HCEC 1CT (cell line): ENCODE measurements around the gene TUBGCP2.

Experiments used
- DNase-seq: peaks from one replicate; pipeline ENCODE4 v3.0.0-alpha.2; 2017

Gene TUBGCP2

GRCh38 chr10:133342942-133343341 is 34.3 kb upstream of the TUBGCP2 start:
- DNase-seq: no peak

GRCh38 chr10:133341983-133342382 is 33.3 kb upstream of the TUBGCP2 start:
- DNase-seq: no peak

- DNase-seq: no peak
These were observed 31.2 kb upstream of the TUBGCP2 start for GRCh38 chr10:133339708-133340380.

- DNase-seq: no peak
These were observed 29.7 kb upstream of the TUBGCP2 start for GRCh38 chr10:133338080-133339071.

GRCh38 chr10:133337370-133337725 is 28.7 kb upstream of the TUBGCP2 start:
- DNase-seq: no peak

- DNase-seq: no peak
These were observed 28.1 kb upstream of the TUBGCP2 start, which contains the start of gene CALY for GRCh38 chr10:133336577-133337369. TSS of gene CALY (minus strand) at chr10:133336896. CDS start at chr10:133328989, 7,907 bp downstream.

GRCh38 chr10:133336118-133336576 is 27.5 kb upstream of the TUBGCP2 start:
- DNase-seq: no peak

- peak; percentile 47 for DNase-seq
These were observed 26.8 kb upstream of the TUBGCP2 start for GRCh38 chr10:133335246-133336117.

GRCh38 chr10:133334503-133335245 is 26.0 kb upstream of the TUBGCP2 start:
- no peak for DNase-seq

- DNase-seq: no peak
These were observed 24.4 kb upstream of the TUBGCP2 start for GRCh38 chr10:133332936-133333699.

GRCh38 chr10:133329491-133330202 is 21.0 kb upstream of the TUBGCP2 start:
- peak; percentile 74 for DNase-seq

GRCh38 chr10:133328358-133329343 is 20.0 kb upstream of the TUBGCP2 start:
- no peak for DNase-seq

- DNase-seq: no peak
These were observed 19.1 kb upstream of the TUBGCP2 start for GRCh38 chr10:133327651-133328357.

GRCh38 chr10:133326745-133327650 is 18.3 kb upstream of the TUBGCP2 start:
- DNase-seq: peak; percentile 25

GRCh38 chr10:133326223-133326551 is 17.5 kb upstream of the TUBGCP2 start:
- no peak for DNase-seq

- DNase-seq: no peak
These were observed 17.0 kb upstream of the TUBGCP2 start for GRCh38 chr10:133325440-133326222.
